HL-60 (cell line): Measurements from ENCODE around the gene KRTAP9-9.

Experiments used
- CTCF ChIP-seq: IDR thresholded peaks from one replicate; pipeline ENCODE4 v1.5.1; 2011; ENCODE audit warnings: low read length, control low read depth, inconsistent platforms; ENCODE audit not compliant: insufficient read depth
- GABPA ChIP-seq: IDR thresholded peaks from 2 replicates; pipeline ENCODE4 v1.6.1; 2012; ENCODE audit warnings: low read depth
- POLR2AphosphoS5 ChIP-seq: IDR thresholded peaks from 2 replicates; pipeline ENCODE4 v1.6.1; 2012; ENCODE audit warnings: low read depth
- REST ChIP-seq: IDR thresholded peaks from 2 replicates; pipeline ENCODE4 v1.6.1; 2012; ENCODE audit warnings: low read depth; ENCODE audit not compliant: insufficient replicate concordance
- SPI1 ChIP-seq: IDR thresholded peaks from 2 replicates; pipeline ENCODE4 v1.6.1; 2012; ENCODE audit warnings: low read depth, mild to moderate bottlenecking, borderline replicate concordance

GRCh38 chr17:41231731-41232130 lies 23.5 kb upstream of the KRTAP9-9 start:
- TF ChIP-seq CTCF, result no peak
- no peak for TF ChIP-seq REST
- TF ChIP-seq POLR2AphosphoS5, result no peak
- no peak for TF ChIP-seq GABPA
- TF ChIP-seq SPI1, result no peak
